ENCODE measurements around the gene DMP1. TPM values are rescaled to one million over a fixed set of nuclear protein-coding genes. Genes with fewer than 3 reads are reported as not detected.

The DMP1 gene, protein sequence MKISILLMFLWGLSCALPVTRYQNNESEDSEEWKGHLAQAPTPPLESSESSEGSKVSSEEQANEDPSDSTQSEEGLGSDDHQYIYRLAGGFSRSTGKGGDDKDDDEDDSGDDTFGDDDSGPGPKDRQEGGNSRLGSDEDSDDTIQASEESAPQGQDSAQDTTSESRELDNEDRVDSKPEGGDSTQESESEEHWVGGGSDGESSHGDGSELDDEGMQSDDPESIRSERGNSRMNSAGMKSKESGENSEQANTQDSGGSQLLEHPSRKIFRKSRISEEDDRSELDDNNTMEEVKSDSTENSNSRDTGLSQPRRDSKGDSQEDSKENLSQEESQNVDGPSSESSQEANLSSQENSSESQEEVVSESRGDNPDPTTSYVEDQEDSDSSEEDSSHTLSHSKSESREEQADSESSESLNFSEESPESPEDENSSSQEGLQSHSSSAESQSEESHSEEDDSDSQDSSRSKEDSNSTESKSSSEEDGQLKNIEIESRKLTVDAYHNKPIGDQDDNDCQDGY
- not detected in 2 replicates for total RNA-seq

GRCh38 chr4:87649980-87650379, at the start of gene DMP1:
Gene DMP1, plus strand, starts transcription at chr4:87650280. Its CDS starts 6,213 bp downstream, at chr4:87656493.

GRCh38 chr4:87608229-87608628, 41.9 kb upstream of the DMP1 start, which contains the start of gene DSPP:
Gene DSPP, plus strand, starts transcription at chr4:87608529. Its CDS starts 2,380 bp downstream, at chr4:87610909.

Other genes starting within 250 kb of the DMP1 start
- gene NUDT9, start 227.7 kb upstream of the DMP1 start, total RNA-seq = 25.2 and 30.7 TPM in 2 replicates
- gene SPARCL1, start 120.9 kb upstream of the DMP1 start, total RNA-seq = 58.5 and 60.4 TPM in 2 replicates
- not detected in 2 replicates for gene DSPP, start 41.8 kb upstream of the DMP1 start, total RNA-seq
- not detected in 2 replicates for gene IBSP, start 149.3 kb downstream of the DMP1 start, total RNA-seq
- not detected in 2 replicates for gene MEPE, start 182.7 kb downstream of the DMP1 start, total RNA-seq